Measurements from ENCODE around the gene SUCLG2. TPM values are rescaled to one million over a fixed set of nuclear protein-coding genes. Genes with fewer than 3 reads are reported as not detected.

Gene SUCLG2
- total RNA-seq, 1 experiment from 2014 or later, result 38.5 TPM

DNA sequence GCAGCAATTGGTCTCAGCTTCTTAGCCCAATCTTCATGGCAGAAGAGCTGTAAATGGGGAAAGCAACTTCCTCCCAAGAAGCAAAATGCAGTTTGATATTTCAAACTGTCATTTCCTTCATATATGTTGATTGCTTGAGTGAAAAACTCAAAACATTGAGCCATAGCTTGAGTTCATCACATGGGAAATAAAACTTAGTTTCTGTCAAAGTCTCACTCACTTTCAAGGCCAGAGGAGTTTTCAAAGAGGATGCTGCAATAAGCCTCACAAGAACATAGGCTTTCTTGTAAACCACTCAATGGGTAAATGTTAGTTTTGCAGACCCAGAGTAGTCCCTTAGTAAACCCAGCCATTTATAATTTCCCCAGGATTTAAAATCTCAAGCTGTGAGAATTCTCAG is 29.1 kb upstream of the SUCLG2 start:
- Histone ChIP-seq H2BK12ac (ENCODE audit: insufficient read length, low read depth, low read length) (no peak overlapping the region), H3K79me2 (ENCODE audit: insufficient read depth, low read length) (no peaks in the 10 kb centered on the region), H3T11ph (ENCODE audit: low read length) (no peak overlapping the region), H4K20me1 (ENCODE audit: control insufficient read depth, insufficient read depth, insufficient read length) (no peaks in the 10 kb centered on the region), H2AK5ac (ENCODE audit: insufficient read length, low read length) (no peak overlapping the region), H3K27me3 (ENCODE audit: insufficient read depth, low read length) (no peaks in the 10 kb centered on the region), H4K8ac (replicated peaks; ENCODE audit: insufficient read length, low read depth, low read length) (no peak overlapping the region), H3K4me2 (ENCODE audit: insufficient read depth, insufficient read length, low read length) (no peak overlapping the region), H2AFZ (ENCODE audit: low read length) (no peak overlapping the region), H3K27ac (ENCODE audit: insufficient read length, low read depth, low read length) (no peak overlapping the region), H3K23ac (ENCODE audit: insufficient read length, low read depth, low read length) (no peak overlapping the region), H2BK20ac (ENCODE audit: low read depth, low read length, poor library complexity, severe bottlenecking) (no peak overlapping the region), H3K9ac (ENCODE audit: extremely low read depth, insufficient read length, low read length) (no peak overlapping the region), H3K56ac (ENCODE audit: insufficient read length, low read depth, low read length) (no peak overlapping the region), H4K5ac (ENCODE audit: insufficient read length, low read depth, low read length) (no peak overlapping the region), H3K79me1 (ENCODE audit: insufficient read depth, low read depth, low read length, poor library complexity, severe bottlenecking) (no peaks in the 10 kb centered on the region), H3K14ac (ENCODE audit: insufficient read depth, low read length) (no peak overlapping the region), H3K4ac (ENCODE audit: low read depth, low read length) (no peak overlapping the region), H2BK15ac (ENCODE audit: low read depth, low read length) (no peak overlapping the region), H3K4me1 (ENCODE audit: insufficient read depth, low read length) (no peaks in the 10 kb centered on the region), H3K18ac (ENCODE audit: insufficient read length, low read depth, low read length) (no peak overlapping the region), H4K91ac (ENCODE audit: insufficient read length, low read depth, low read length) (no peak overlapping the region), H3K9me3 (ENCODE audit: control insufficient read depth, low read depth, low read length) (no peaks in the 10 kb centered on the region), H3K23me2 (ENCODE audit: insufficient read length, low read depth, low read length, poor library complexity, severe bottlenecking) (no peaks in the 10 kb centered on the region), H2BK5ac (ENCODE audit: insufficient read length, low read length) (no peak overlapping the region), H2BK120ac (ENCODE audit: low read depth, low read length, poor library complexity, severe bottlenecking) (no peak overlapping the region)
- TF ChIP-seq, protein P1, sequence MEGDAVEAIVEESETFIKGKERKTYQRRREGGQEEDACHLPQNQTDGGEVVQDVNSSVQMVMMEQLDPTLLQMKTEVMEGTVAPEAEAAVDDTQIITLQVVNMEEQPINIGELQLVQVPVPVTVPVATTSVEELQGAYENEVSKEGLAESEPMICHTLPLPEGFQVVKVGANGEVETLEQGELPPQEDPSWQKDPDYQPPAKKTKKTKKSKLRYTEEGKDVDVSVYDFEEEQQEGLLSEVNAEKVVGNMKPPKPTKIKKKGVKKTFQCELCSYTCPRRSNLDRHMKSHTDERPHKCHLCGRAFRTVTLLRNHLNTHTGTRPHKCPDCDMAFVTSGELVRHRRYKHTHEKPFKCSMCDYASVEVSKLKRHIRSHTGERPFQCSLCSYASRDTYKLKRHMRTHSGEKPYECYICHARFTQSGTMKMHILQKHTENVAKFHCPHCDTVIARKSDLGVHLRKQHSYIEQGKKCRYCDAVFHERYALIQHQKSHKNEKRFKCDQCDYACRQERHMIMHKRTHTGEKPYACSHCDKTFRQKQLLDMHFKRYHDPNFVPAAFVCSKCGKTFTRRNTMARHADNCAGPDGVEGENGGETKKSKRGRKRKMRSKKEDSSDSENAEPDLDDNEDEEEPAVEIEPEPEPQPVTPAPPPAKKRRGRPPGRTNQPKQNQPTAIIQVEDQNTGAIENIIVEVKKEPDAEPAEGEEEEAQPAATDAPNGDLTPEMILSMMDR (conservative IDR thresholded peaks at IDR 0.05), result no peak
- Mint-ChIP-seq H3K4me1 (peaks cover 0 to 4% of the 10 kb centered on the region in 2 experiments; a peak in 1 of 4 replicates), H3K27ac (no peak overlapping the region), H3K4me3 (no peak overlapping the region), H3K36me3 (ENCODE audit: insufficient read depth in 1 of 3, low read depth in 3 of 3) (no peaks in the 10 kb centered on the region), H3K27me3 (ENCODE audit: low read depth) (no peaks in the 10 kb centered on the region), H3K9me3 (no peaks in the 10 kb centered on the region)
- no peak for DNase-seq

Data from H9 (cell line).